Bronchial epithelial cell (primary cell): Measurements from ENCODE around the gene THRB. TPM values are rescaled to one million over a fixed set of nuclear protein-coding genes. Genes with fewer than 3 reads are reported as not detected.

Experiments
- DNase-seq: peaks from one replicate; pipeline ENCODE4 v3.0.0-alpha.2; 2010; ENCODE audit warnings: low read depth
- FAIRE-seq: peaks from 2 replicates; lab custom pipeline; 2011; peaks lifted over from hg19 to GRCh38; lab: Jason Lieb, UNC
- H3K27me3 ChIP-seq: 2 replicates; pipeline ENCODE4 v1.5.1; 2011; ENCODE audit warnings: low read length; ENCODE audit not compliant: control insufficient read depth, insufficient read depth
- H3K36me3 ChIP-seq: 2 replicates; pipeline ENCODE4 v1.5.1; 2011; ENCODE audit warnings: low read length; ENCODE audit not compliant: control insufficient read depth, insufficient read depth
- H3K4me3 ChIP-seq: 2 replicates; pipeline ENCODE4 v1.5.1; 2011; ENCODE audit warnings: mild to moderate bottlenecking, low read depth, low read length, control low read depth
- CTCF ChIP-seq: IDR thresholded peaks from 2 replicates; pipeline ENCODE4 v1.5.1; 2011; ENCODE audit warnings: mild to moderate bottlenecking, moderate library complexity, low read length, control low read depth, inconsistent platforms; ENCODE audit not compliant: insufficient read depth, severe bottlenecking
- total RNA-seq: library from RNA; depleted of rRNA; stranded (reverse); fragments of >200 nt; gene quantifications from 2 replicates; pipeline ENCODE4 v1.2.1, GENCODE V29; 2014

Gene THRB
- total RNA-seq, 1 donor from 2014 or later: 7.6 TPM

- FAIRE-seq: no peak
- H3K4me3 ChIP-seq: no peak overlapping the region
- TF ChIP-seq CTCF: no peak
- peaks cover 3% of the 10 kb centered on the region for H3K27me3 ChIP-seq
- H3K36me3 ChIP-seq: no peaks in the 10 kb centered on the region
- DNase-seq: peak; percentile 98
These were observed 29.5 kb upstream of the THRB start for GRCh38 chr3:24523988-24524727.

DNA sequence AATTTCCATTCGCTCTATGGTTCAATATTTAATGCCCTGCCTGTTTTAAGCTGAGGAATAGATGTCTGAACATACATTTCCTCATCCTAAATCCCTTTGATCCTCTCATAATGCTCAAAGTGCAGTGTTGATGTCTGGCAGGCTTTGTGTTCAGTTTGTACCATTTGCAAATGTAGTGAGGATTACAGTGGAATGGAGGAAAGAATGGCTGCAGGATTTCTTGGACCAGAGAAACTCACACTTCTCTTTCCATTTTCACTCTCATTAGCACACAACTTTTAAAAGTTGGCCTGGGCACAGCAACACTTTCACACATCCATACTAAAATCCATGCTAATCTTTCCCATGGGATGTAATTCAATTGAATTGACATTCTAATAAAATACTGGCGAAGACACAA is 28.6 kb upstream of the THRB start:
- no peak for TF ChIP-seq CTCF
- no peak overlapping the region for H3K4me3 ChIP-seq
- H3K36me3 ChIP-seq: no peaks in the 10 kb centered on the region
- FAIRE-seq (no peak), DNase-seq (no peak)
- peaks cover 3% of the 10 kb centered on the region for H3K27me3 ChIP-seq

DNA sequence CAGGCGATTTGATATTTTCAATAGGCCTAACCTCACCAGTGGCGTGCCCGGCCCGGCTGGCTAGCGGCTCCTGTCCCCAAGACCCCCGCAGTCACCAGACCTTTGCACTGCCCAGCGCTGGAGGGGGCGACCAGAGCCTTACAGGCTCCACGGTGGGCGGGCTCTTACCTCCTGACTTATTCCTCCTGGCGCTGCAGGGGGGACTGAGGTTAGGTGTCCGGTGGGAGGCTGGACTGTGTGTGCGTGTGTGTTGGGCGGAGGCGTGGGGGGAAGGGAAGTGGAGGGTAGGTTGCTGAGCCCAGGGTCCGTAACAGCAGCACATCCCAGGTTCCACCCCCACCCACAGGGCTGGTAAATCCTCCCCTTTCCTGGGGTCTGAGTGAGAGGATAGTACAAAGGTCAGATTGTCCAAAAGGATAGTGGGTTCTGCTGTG is 27.5 kb upstream of the THRB start:
- no peak for FAIRE-seq
- Histone ChIP-seq H3K4me3 (peak overlapping the region; percentile 61), H3K27me3 (peaks cover 3% of the 10 kb centered on the region), H3K36me3 (no peaks in the 10 kb centered on the region)
- DNase-seq: no peak
- no peak for TF ChIP-seq CTCF

- Histone ChIP-seq H3K4me3 (peak overlapping the region; percentile 61), H3K27me3 (peaks cover 3% of the 10 kb centered on the region), H3K36me3 (no peaks in the 10 kb centered on the region)
- no peak for FAIRE-seq
- TF ChIP-seq CTCF: no peak
- no peak for DNase-seq
These were observed 26.9 kb upstream of the THRB start for GRCh38 chr3:24521420-24522145.

DNA sequence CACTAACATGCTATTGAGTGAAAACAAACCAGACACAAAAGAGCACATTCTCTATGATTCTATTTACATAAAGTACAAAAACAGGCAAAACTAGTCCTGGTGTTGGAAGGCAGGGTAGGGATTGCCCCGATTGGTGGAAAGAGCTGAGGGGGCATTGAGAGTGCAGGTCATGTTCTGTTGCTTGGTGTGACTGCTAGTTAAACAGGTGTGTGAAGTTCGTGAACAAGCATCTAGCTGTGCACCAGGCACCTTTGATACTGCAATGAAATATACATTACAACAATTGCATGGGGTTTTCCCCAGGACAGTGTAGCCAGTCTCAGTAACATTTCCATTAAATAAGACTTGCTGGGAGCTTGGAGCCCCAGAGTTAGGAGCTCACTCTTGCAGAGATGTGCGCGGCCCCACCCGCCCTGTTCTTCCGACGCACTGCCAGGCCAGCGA is 26.3 kb upstream of the THRB start:
- peaks cover 3% of the 10 kb centered on the region for H3K27me3 ChIP-seq
- TF ChIP-seq CTCF: no peak
- no peak for FAIRE-seq

More for the DNA sequence above, 26.3 kb upstream of the THRB start:
- peak overlapping the region; percentile 61 for H3K4me3 ChIP-seq
- H3K36me3 ChIP-seq: no peaks in the 10 kb centered on the region
- DNase-seq: peak; percentile 33
